NCI-H460 (cell line): Measurements from ENCODE around the gene ANKRD23. TPM values are rescaled to one million over a fixed set of nuclear protein-coding genes. Genes with fewer than 3 reads are reported as not detected.
"Not testable (repeated sequence)": the region's sequence is repeated elsewhere in the genome, so short reads cannot be mapped to it uniquely, and the experiment has no call there.

Source experiments
- DNase-seq: peaks from one replicate; pipeline ENCODE4 v3.0.0-alpha.2; 2016; ENCODE audit warnings: low read depth; ENCODE audit errors: extremely low read depth
- small RNA-seq, 2 experiments: library from RNA; depleted of rRNA; stranded (forward); fragments of <200 nt; gene quantifications; one replicate each; pipeline ENCODE3, GENCODE V24; 2014
- total RNA-seq: library from RNA; depleted of rRNA; stranded (reverse); fragments of >200 nt; shearing (Covaris generic); gene quantifications from 2 replicates; pipeline ENCODE4 v1.2.3, GENCODE V29; 2014; rRNA removed

Gene ANKRD23
- total RNA-seq, 1 experiment from 2014 or later, result 5.3 TPM

DNA sequence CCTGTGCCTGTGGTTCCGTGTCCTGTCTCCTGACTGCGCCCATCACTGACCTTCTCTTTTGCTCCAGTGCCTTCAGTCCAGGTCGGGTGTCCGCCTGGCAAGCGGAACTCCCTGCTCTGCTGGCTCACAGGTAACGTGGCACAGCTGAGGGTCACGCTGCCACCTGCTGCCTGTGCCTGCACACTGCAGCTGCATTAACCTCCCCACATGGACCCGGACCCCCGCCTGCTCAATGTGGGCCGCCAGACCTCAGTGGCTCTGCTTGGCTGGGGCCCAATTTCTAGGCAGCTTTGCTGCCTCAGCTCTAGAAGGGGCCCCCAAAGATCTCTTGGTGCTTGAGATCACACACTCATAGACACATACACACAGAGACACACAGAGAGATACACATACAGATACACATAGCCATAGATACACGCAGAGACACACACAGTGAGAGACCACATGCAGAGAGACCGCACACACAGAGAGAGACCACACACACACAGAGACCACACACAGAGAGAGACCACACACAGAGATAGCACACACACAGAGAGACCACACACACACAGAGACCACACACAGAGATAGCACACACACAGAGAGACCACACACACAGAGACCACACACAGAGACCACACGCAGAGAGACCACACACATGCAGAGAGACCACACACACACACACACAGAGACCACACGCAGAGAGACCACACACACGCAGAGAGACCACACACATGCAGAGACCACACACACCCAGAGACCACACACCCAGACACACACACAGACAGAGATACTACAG, 42.6 kb downstream of the ANKRD23 start:
- peak; percentile 57 for DNase-seq

DNA sequence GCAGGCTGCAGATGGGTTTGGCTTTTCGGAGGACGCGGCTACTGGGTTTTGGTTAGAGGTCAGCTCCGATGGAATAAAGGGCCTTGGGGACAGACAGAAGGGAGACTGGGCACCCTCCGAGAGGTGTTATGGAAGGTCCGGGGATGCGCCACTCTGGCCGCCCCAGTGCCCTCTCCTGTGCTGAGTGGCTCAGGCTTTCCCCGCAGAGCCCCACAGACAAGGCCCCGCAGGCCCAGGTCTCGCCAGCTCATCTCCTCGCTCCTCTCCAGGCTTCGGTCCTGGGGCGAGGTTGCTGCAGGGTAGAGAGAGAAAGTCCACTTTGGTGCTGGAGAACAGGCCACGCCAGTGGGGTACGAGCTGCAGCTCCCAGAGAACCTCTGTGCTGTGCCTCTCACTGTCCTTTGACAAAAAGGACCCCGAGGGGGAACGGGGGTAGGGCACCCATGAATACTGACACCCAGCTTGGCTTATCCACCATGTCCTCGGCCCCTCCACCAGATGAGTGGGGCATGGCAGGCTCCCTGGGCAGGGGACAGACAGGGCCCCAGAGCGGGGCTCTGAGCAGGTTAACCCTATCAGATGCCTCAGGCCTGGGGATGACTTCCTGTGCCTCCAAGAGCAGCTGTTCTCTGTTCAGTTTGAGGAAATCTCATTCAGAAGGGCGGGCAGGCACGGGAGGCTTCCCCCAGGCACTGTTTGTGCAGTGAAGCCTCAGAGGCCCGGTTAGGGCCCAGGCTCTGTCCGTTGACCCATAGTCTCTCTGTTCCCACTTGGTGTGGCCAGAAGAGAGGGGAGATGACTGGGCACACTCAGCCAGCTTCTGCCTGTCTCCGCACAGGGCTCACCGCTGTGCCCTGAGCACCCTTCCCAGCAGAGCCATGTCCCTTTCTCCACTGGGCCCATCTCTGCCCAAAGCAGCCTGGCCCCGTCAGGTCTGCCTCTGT, 43.5 kb downstream of the ANKRD23 start:
- DNase-seq, result no peak

DNA sequence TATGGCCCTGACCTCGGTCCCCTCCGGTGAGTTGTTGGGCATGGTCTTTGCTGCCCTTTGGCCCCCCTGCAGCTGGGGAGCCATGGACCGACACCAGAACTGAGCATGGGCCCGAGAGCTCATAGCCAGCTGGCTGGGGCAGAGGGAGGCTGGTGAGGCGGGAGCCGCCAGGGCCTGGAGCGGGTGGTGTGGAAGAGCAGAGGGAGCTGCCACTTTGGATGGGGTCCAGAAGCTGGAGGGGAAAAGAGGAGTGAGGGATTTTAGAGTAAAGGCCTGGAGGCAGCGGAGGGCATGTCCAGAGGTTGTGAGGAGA, 44.2 kb downstream of the ANKRD23 start:
- no peak for DNase-seq

- no peak for DNase-seq
Measured at GRCh38 chr2:96798733-96799622, 44.8 kb downstream of the ANKRD23 start.

DNA sequence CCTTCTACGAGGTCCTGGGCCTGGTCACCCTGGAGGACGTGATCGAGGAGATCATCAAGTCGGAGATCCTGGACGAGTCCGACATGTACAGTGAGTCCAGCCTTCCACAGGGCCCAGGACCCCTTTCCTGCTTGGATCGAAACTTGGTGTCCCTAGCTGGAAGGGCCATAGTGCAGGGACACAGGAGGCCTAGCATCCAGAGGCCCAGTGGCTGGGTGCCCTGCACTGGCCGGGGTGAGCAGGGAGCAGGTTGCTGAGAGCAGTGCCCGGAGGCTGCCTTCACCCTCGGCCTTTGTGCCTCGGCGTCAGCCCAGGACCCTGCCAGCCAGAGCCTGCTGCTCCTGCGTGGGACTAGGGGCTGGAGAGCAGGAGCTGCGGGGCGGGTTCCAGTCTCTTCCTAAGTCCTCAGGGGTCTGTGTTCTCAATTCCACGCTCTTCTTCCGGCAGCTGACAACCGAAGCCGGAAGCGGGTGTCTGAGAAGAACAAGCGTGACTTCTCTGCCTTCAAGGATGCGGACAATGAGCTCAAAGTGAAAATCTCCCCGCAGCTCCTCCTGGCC, 46.7 kb downstream of the ANKRD23 start:
- DNase-seq, result no peak

DNA sequence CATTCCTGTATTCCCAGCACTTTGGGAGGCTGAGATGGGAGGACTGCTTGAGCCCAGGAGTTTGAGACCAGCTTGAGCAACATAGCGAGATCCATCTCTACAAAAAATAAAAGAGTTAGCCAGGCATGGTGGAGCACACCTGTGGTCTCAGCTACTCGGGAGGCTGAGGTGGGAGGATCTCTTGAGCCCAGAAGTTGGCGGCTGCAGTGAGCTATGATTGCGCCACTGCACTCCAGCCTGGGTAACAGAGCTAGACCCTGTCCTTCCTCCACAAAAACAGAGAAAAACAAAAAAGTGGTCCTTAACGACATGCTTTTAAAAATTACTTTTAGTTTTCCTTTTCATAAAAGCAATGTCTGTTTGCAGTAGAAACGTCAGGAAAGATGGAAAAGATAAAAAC, 47.3 kb downstream of the ANKRD23 start:
- not testable (repeated sequence) for DNase-seq

DNA sequence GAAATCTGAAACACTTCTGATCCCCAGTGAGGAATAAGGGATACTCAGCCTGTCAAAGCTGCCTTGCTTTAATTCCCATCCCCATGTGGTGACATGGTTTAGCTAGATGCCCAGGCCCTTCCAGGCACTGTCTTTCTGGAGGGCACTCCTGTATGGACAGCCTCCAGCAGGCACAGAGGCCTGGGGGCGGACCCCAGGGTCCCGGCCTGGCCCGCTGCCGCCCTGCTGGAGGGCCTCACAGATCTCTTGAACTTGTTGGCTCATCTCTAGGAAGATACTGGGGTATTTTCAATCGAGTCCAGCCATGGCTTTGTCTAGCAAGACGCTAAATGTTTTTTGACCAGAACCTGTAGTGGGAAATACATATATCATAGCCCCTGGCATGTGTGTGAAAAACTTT, 48.7 kb downstream of the ANKRD23 start:
- no peak for DNase-seq

- DNase-seq, result no peak
Measured at GRCh38 chr2:96792772-96793749, 50.8 kb downstream of the ANKRD23 start.

- DNase-seq, result no peak
Measured at GRCh38 chr2:96789245-96789617, 54.6 kb downstream of the ANKRD23 start.

DNA sequence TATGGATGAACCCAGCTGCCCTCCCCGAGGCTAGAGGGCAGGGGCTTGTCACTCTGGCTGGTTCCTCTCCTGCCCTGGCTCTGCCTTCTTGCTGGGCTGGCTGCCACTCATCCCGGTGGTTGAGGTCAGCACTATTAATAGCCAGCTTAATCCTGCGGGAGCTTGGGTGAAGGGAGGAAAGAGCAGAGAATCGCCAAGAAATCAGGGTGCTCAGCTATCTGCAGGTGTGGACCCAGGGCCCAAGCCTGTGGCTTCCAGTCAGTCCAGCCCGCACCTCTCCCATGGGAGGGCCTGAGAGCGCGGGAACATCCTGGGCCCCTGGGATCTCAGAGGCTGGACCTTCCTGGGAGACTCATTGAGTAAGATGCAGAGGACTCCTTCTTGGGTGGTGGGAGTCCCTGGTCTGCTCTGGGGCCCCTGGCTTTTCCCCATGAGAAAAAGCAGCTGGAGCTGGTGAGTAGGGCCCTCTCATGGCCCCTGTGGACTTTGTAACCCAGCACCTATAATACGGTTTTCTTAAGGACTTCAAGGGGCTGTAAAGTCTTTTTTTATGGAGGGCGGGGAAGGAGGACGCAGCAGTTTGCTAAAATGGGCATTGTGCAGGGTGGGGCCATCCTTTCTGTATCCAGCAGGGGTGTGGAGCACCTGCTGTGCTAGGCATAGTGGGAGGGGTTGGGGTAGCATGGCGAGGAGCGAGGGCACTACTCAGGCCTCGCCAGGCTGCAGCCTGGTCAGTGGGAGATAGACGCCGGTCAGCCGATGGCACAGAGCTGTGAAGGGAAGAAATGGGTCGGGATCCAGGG, 55.2 kb downstream of the ANKRD23 start:
- no peak for DNase-seq

Small RNAs within 50 kb of the gene (small RNA-seq; reads per million reads assigned to genes)
- 0.02 to 0.12 reads per million in 2 experiments for gene MIR3127

Other genes with a start within 250 kb of the ANKRD23 start
- 25.1 and 30.5 TPM in 2 replicates for gene KANSL3, start 205.7 kb downstream of the ANKRD23 start, total RNA-seq
- gene FER1L5, start 201.3 kb downstream of the ANKRD23 start, total RNA-seq, result not detected in 2 replicates
- gene LMAN2L, start 104.0 kb downstream of the ANKRD23 start, total RNA-seq, result 13.2 and 14.3 TPM in 2 replicates
- gene CNNM4, start 83.1 kb downstream of the ANKRD23 start, total RNA-seq, result 7.6 and 9.1 TPM in 2 replicates
- 8.3 and 10.5 TPM in 2 replicates for gene CNNM3, start 27.8 kb downstream of the ANKRD23 start, total RNA-seq
- 13.2 and 15.1 TPM in 2 replicates for gene ANKRD39, start 14.0 kb upstream of the ANKRD23 start, total RNA-seq
- 19.9 and 21.1 TPM in 2 replicates for gene SEMA4C, start 26.1 kb upstream of the ANKRD23 start, total RNA-seq
- gene FAM178B, start 142.6 kb upstream of the ANKRD23 start, total RNA-seq, result not detected in 2 replicates